Panc1 (cell line): Measurements from ENCODE around the gene TUBA4A. TPM values are rescaled to one million over a fixed set of nuclear protein-coding genes. Genes with fewer than 3 reads are reported as not detected.

Source experiments
- ATAC-seq: fragments of 200-7000 bp; cut with Tn5 transposase; 2 replicates; pipeline ENCODE4 v1.9.1; 2020; ENCODE audit warnings: mild to moderate bottlenecking, moderate library complexity
- BruUV-seq: library from RNA; stranded (reverse); fragments of 400-500 nt; replicated peaks from 2 replicates; lab custom pipeline; 2021; lab: Mats Ljungman, UMichigan
- CTCF ChIA-PET: fragments of 300-600 bp; sonication (Branson Sonifier 250); formaldehyde crosslinking; loops from one replicate; lab custom pipeline; 2022; ENCODE audit warnings: antibody characterized with exemption; lab: Charles Lee
- POLR2A ChIA-PET: fragments of 300-600 bp; sonication (Branson Sonifier 250); formaldehyde crosslinking; loops from one replicate; lab custom pipeline; 2022; ENCODE audit warnings: antibody characterized with exemption; lab: Charles Lee
- DNase-seq: peaks from one replicate; pipeline ENCODE4 v3.0.0-alpha.2; 2010; ENCODE audit warnings: low read depth, low spot score
- H3K27ac ChIP-seq: 2 replicates; pipeline ENCODE4 v1.5.1; 2011; ENCODE audit warnings: mild to moderate bottlenecking, low read length, inconsistent platforms
- H3K27me3 ChIP-seq: fragments of 200-500 bp; sonication (Bioruptor generic); 2 replicates; pipeline ENCODE4 v1.6.0; 2014; ENCODE audit warnings: low read length, inconsistent platforms; ENCODE audit not compliant: control insufficient read depth, insufficient read depth
- H3K36me3 ChIP-seq: fragments of 200-500 bp; sonication (Bioruptor generic); 2 replicates; pipeline ENCODE4 v1.5.1; 2014; ENCODE audit warnings: inconsistent platforms, mild to moderate bottlenecking, low read length, moderate library complexity; ENCODE audit not compliant: control insufficient read depth, insufficient read depth
- H3K4me1 ChIP-seq: 2 replicates; pipeline ENCODE4 v1.5.1; 2011; ENCODE audit warnings: inconsistent platforms, mild to moderate bottlenecking, low read length, moderate library complexity; ENCODE audit not compliant: control insufficient read depth, insufficient read depth
- H3K4me3 ChIP-seq, 2 experiments: 2 replicates each; pipeline ENCODE4 v1.5.1; 2011 to 2012; ENCODE audit warnings: low read depth in 2 of 2, low read length in 2 of 2, mild to moderate bottlenecking in 2 of 2, inconsistent platforms in 1 of 2, moderate library complexity in 1 of 2
- H3K9me3 ChIP-seq: fragments of 200-500 bp; sonication (Bioruptor generic); 2 replicates; pipeline ENCODE4 v1.5.1; 2014; ENCODE audit warnings: low read depth, mild to moderate bottlenecking, inconsistent platforms, low read length, moderate library complexity; ENCODE audit not compliant: control insufficient read depth, insufficient read depth
- CTCF ChIP-seq: fragments of 450-650 bp; IDR thresholded peaks from 2 replicates; pipeline ENCODE4 v1.5.1; 2017; ENCODE audit warnings: mild to moderate bottlenecking
- POLR2AphosphoS5 ChIP-seq: IDR thresholded peaks from 2 replicates; pipeline ENCODE4 v1.6.1; 2012; ENCODE audit warnings: mild to moderate bottlenecking, low read depth, low read length, moderate library complexity
- REST ChIP-seq, 2 experiments: IDR thresholded peaks; 2 replicates each; pipeline ENCODE4 v1.6.1; 2011 to 2012; ENCODE audit warnings: low read depth in 2 of 2, control low read depth in 1 of 2, low read length in 1 of 2, mild to moderate bottlenecking in 1 of 2, moderate library complexity in 1 of 2; ENCODE audit not compliant: insufficient read depth in 1 of 2
- SIN3A ChIP-seq: IDR thresholded peaks from 2 replicates; pipeline ENCODE4 v1.6.1; 2012; ENCODE audit warnings: low read depth, mild to moderate bottlenecking, low read length, moderate library complexity, borderline replicate concordance; ENCODE audit not compliant: insufficient read depth
- TCF7L2 ChIP-seq: IDR thresholded peaks from 2 replicates; pipeline ENCODE4 v1.6.1; 2011; ENCODE audit warnings: mild to moderate bottlenecking, low read depth, low read length, inconsistent platforms
- in situ Hi-C: cut with HindIII; loops from 2 replicates; pipeline ENCODE4 v1.10.0; 2016; ENCODE audit warnings: low sequenced_read_pairs, low pct_unique_long_range_greater_than_20kb
- intact Hi-C: fragments of 100-400 bp; cut with micrococcal nuclease; formaldehyde crosslinking; loops from one replicate; pipeline ENCODE4 v1.10.0; 2022; ENCODE audit not compliant: unreplicated experiment
- total RNA-seq: library from RNA; stranded (reverse); gene quantifications from one replicate; pipeline ENCODE4 v1.2.1, GENCODE V29; 2021; ENCODE audit not compliant: unreplicated experiment

TUBA4A gene
- total RNA-seq, 1 experiment from 2014 or later, result 12.9 TPM

- DNase-seq, result no peak
- Histone ChIP-seq H3K36me3 (no peaks in the 10 kb centered on the region; the same call in 1 of the 2 replicates), H3K4me1 (peaks cover 8% of the 10 kb centered on the region), H3K27me3 (no peaks in the 10 kb centered on the region), H3K27ac (no peak overlapping the region), H3K4me3 (no peak overlapping the region), H3K9me3 (no peaks in the 10 kb centered on the region)
- intact Hi-C loops, result no loop called here
- CTCF ChIA-PET, result no interaction called here
- no peak for ATAC-seq
- BruUV-seq, result no TSS peak
- TF ChIP-seq CTCF (no peak), POLR2AphosphoS5 (no peak), REST (IDR thresholded peaks at IDR 0.05; ENCODE audit: insufficient read depth in 1 of 2, low read depth in 2 of 2, low read length in 1 of 2) (no peak), SIN3A (no peak), TCF7L2 (no peak)
- POLR2A ChIA-PET, result no interaction called here
- in situ Hi-C loops, result no loop called here
Measured at GRCh38 chr2:219284501-219285372, 31.0 kb upstream of the TUBA4A start.

GRCh38 chr2:219282943-219283581 is 29.3 kb upstream of the TUBA4A start:
- no peaks in the 10 kb centered on the region for H3K9me3 ChIP-seq
- POLR2A ChIA-PET, result no interaction called here
- H3K4me1 ChIP-seq, result peaks cover 14% of the 10 kb centered on the region
- in situ Hi-C loops, result no loop called here
- no peaks in the 10 kb centered on the region; the same call in 1 of the 2 replicates for H3K36me3 ChIP-seq
- DNase-seq (no peak), ATAC-seq (no peak)
- no peak overlapping the region for H3K27ac ChIP-seq
- CTCF ChIA-PET, result interaction anchor here (0.7 kb wide), 1 partner anchor 179 kb away, joined by 3 read pairs; no protein-coding TSS in a partner anchor
- intact Hi-C loops, result no loop called here
- no peak overlapping the region for H3K4me3 ChIP-seq
- BruUV-seq, result no TSS peak
- no peaks in the 10 kb centered on the region for H3K27me3 ChIP-seq
- no peak for TF ChIP-seq POLR2AphosphoS5
- TF ChIP-seq CTCF, result no peak
- no peak for TF ChIP-seq TCF7L2
- TF ChIP-seq SIN3A, result no peak
- TF ChIP-seq REST (IDR thresholded peaks at IDR 0.05; ENCODE audit: insufficient read depth in 1 of 2, low read depth in 2 of 2, low read length in 1 of 2), result no peak
